ENCODE data around the gene KCNMA1.

DNA sequence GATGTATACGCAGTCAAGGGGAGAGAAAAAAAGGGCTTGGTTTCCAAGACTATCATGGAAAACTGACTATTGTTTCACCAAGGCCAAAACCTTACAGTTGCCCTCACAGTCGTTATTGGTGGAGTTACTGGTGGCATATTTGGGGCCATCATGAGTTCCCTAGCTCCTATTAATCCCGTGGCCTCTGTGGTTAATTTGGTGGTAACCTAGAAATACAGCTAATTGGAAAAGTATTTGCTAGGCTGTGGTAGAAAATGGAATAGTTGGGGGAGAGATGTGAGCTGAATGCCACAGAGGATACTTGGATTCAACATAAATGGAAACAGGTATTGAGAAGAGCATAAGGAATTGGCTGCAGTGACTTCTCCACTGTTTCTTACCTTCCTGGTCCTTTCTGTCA is 450.7 kb downstream of the KCNMA1 start:
- TF ChIP-seq, protein P1, sequence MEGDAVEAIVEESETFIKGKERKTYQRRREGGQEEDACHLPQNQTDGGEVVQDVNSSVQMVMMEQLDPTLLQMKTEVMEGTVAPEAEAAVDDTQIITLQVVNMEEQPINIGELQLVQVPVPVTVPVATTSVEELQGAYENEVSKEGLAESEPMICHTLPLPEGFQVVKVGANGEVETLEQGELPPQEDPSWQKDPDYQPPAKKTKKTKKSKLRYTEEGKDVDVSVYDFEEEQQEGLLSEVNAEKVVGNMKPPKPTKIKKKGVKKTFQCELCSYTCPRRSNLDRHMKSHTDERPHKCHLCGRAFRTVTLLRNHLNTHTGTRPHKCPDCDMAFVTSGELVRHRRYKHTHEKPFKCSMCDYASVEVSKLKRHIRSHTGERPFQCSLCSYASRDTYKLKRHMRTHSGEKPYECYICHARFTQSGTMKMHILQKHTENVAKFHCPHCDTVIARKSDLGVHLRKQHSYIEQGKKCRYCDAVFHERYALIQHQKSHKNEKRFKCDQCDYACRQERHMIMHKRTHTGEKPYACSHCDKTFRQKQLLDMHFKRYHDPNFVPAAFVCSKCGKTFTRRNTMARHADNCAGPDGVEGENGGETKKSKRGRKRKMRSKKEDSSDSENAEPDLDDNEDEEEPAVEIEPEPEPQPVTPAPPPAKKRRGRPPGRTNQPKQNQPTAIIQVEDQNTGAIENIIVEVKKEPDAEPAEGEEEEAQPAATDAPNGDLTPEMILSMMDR (IDR thresholded peaks at IDR 0.05): no peak
- no peak for TF ChIP-seq POLR2A (IDR thresholded peaks at IDR 0.05)
